Natural killer cell (primary cell): ENCODE measurements around the gene CREBBP. TPM values are rescaled to one million over a fixed set of nuclear protein-coding genes. Genes with fewer than 3 reads are reported as not detected.

Experiments used
- ATAC-seq, 3 donors: fragments of 150-1000 bp in 2 of 3; fragments of 200-7000 bp in 1 of 3; cut with Tn5 transposase; 1 replicate in 1 of 3; 2 replicates in 2 of 3; pipeline ENCODE4 v1.10.0; 2021; ENCODE audit warnings: mild to moderate bottlenecking in 2 of 3, moderate library complexity in 2 of 3
- DNase-seq, 2 donors: peaks; one replicate each; pipeline versions ENCODE4 v3.0.0 to v3.0.0-alpha.2; 2013 to 2021; ENCODE audit warnings: mixed read lengths in 1 of 2
- H3K27ac ChIP-seq: one replicate; pipeline ENCODE4 v1.5.1; 2013; ENCODE audit warnings: mild to moderate bottlenecking, low read length
- H3K27me3 ChIP-seq: one replicate; pipeline ENCODE4 v1.6.1; 2013; ENCODE audit warnings: low read length; ENCODE audit not compliant: control insufficient read depth, insufficient read depth
- H3K36me3 ChIP-seq: one replicate; pipeline ENCODE4 v1.6.1; 2013; ENCODE audit warnings: low read length; ENCODE audit not compliant: control insufficient read depth, insufficient read depth
- H3K4me1 ChIP-seq: one replicate; pipeline ENCODE4 v1.6.1; 2013; ENCODE audit warnings: low read length; ENCODE audit not compliant: control insufficient read depth, insufficient read depth
- H3K4me3 ChIP-seq: one replicate; pipeline ENCODE4 v1.5.1; 2013; ENCODE audit warnings: low read length
- H3K9me3 ChIP-seq: one replicate; pipeline ENCODE4 v1.6.1; 2013; ENCODE audit warnings: low read length; ENCODE audit not compliant: control insufficient read depth, insufficient read depth
- H3K27ac Mint-ChIP-seq, 2 donors: one replicate each; pipeline ENCODE4 v1.8.0; 2022; ENCODE audit warnings: mild to moderate bottlenecking in 2 of 2, mixed read lengths in 2 of 2, moderate library complexity in 1 of 2
- H3K27me3 Mint-ChIP-seq, 2 donors: one replicate each; pipeline ENCODE4 v1.8.0; 2022; ENCODE audit warnings: low read depth in 2 of 2, mixed read lengths in 2 of 2
- H3K36me3 Mint-ChIP-seq: one replicate; pipeline ENCODE4 v1.8.0; 2022; ENCODE audit warnings: mixed read lengths
- H3K4me1 Mint-ChIP-seq, 2 donors: one replicate each; pipeline ENCODE4 v1.8.0; 2022; ENCODE audit warnings: mixed read lengths in 2 of 2
- H3K4me3 Mint-ChIP-seq: one replicate; pipeline ENCODE4 v1.8.0; 2022; ENCODE audit warnings: mild to moderate bottlenecking, moderate library complexity, mixed read lengths
- H3K9me3 Mint-ChIP-seq, 2 donors: one replicate each; pipeline ENCODE4 v1.8.0; 2022; ENCODE audit warnings: mixed read lengths in 2 of 2
- whole genome bisulfite sequencing: methylation state at CpG from one replicate; pipeline ENCODE4 v1.1.7; 2013; ENCODE audit warnings: missing lambda C conversion rate; ENCODE audit not compliant: insufficient coverage; 5-methylcytosine and 5-hydroxymethylcytosine counted together
- intact Hi-C: fragments of 100-400 bp; cut with micrococcal nuclease; formaldehyde crosslinking; loops from one replicate; pipeline ENCODE4 v1.14.2; 2022
- total RNA-seq, 4 donors: library from RNA; stranded (reverse); fragments of 120-200 nt in 1 of 4; gene quantifications; one replicate each; pipeline versions ENCODE4 v1.2.3 to v1.2.4, GENCODE V29; 2013 to 2022
- TF ChIP-seq, protein P1 (sequence below): fragments of 200-600 bp; IDR thresholded peaks from one replicate; pipeline ENCODE4 v1.8.0; 2022; ENCODE audit warnings: antibody characterized with exemption

Gene CREBBP
- total RNA-seq, 3 donors from 2014 or later (not counting 1 experiment from before 2014, with no cell fraction given), result 197 to 234 (median 224) TPM

DNA sequence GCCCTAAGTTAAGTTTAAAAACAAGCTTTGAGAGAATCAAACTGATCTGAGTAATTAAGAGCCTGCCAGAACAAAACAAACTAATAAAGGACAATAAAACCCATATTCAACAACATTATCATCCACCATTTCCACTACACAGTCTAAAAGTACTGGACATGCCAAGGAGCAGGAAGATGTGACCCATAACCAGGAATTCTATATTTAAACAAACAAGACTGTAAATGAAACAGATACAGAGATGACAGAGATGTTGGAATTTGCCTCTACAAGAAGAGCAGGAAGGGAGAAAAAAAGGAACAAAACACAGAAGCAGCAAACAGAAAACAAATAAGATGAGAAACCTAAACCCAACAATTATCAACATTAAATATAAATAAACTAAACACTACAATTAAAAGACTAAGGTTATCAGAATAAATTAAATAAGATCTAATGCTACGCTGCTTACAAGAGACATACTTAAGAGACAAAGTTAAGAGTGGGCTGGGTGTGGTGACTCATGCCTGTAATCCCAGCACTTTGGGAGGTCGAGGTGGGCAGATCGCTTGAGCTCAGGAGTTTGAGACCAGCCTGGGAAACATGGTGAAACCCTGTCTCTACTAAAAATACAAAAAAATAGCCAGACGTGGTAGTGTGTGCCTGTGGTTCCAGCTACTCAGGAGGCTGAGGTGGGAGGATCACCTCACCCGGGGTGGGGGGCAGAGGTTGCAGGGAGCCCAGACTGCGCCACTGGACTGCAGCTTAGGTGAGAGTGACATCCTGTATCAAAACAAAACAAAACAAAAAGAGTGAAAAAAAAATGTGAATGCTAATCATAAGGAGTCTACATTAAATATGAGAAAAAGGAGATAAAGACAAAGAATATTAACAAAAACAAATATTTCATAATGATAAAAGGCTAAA, 50.6 kb downstream of the CREBBP start:
- intact Hi-C loops, result loop anchor here (5.0 kb wide), 1 partner anchor 37 kb away; no protein-coding TSS in a partner anchor
- DNase-seq, result no peak
- no peak overlapping the region for H3K4me3 ChIP-seq
- TF ChIP-seq, protein P1, sequence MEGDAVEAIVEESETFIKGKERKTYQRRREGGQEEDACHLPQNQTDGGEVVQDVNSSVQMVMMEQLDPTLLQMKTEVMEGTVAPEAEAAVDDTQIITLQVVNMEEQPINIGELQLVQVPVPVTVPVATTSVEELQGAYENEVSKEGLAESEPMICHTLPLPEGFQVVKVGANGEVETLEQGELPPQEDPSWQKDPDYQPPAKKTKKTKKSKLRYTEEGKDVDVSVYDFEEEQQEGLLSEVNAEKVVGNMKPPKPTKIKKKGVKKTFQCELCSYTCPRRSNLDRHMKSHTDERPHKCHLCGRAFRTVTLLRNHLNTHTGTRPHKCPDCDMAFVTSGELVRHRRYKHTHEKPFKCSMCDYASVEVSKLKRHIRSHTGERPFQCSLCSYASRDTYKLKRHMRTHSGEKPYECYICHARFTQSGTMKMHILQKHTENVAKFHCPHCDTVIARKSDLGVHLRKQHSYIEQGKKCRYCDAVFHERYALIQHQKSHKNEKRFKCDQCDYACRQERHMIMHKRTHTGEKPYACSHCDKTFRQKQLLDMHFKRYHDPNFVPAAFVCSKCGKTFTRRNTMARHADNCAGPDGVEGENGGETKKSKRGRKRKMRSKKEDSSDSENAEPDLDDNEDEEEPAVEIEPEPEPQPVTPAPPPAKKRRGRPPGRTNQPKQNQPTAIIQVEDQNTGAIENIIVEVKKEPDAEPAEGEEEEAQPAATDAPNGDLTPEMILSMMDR, result no peak
- H3K4me1 ChIP-seq, result peaks cover 22% of the 10 kb centered on the region
- no peaks in the 10 kb centered on the region for H3K9me3 ChIP-seq
- peaks cover 2% of the 10 kb centered on the region for H3K36me3 ChIP-seq
- no peak overlapping the region for H3K27ac ChIP-seq
- no peaks in the 10 kb centered on the region for H3K27me3 ChIP-seq
- WGBS, result 89% methylated on average over 5 of the region's 6 CpGs
- H3K27ac Mint-ChIP-seq, result peak overlapping the region; percentile 23 to 70
- H3K4me1 Mint-ChIP-seq, result peaks cover 65 to 69% of the 10 kb centered on the region in 2 donors
- H3K27me3 Mint-ChIP-seq, result no peaks in the 10 kb centered on the region
- H3K36me3 Mint-ChIP-seq, result no peaks in the 10 kb centered on the region
- no peak overlapping the region for H3K4me3 Mint-ChIP-seq
- H3K9me3 Mint-ChIP-seq, result no peaks in the 10 kb centered on the region
- ATAC-seq, result peak in 1 of 3 donors; percentile 41

DNA sequence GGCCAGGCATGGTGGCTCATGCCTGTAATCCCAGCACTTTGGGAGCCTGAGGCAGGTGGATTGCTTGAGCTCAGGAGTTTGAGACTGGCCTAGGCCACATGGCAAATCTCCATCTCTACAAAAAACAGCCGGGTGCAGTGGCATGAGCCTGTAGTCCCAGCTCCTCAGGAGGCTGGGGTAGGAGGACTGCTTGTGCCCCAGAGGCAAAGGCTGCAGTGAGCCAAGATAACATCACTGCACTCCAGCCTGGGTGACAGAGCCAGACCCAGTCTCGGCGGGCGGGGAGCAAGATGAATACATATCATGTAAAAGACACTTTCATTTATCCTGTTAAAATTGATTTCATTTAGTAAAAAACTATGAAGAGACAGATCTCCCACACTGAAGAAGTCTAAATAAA, 54.6 kb downstream of the CREBBP start:
- H3K27ac Mint-ChIP-seq, result peak overlapping the region; percentile 38 to 61
- intact Hi-C loops, result no loop called here
- no peaks in the 10 kb centered on the region for H3K9me3 Mint-ChIP-seq
- no peaks in the 10 kb centered on the region for H3K36me3 Mint-ChIP-seq
- no peaks in the 10 kb centered on the region for H3K27me3 Mint-ChIP-seq
- peak overlapping the region; percentile 19 for H3K4me3 Mint-ChIP-seq
- Histone ChIP-seq H3K4me3 (no peak overlapping the region), H3K27ac (no peak overlapping the region), H3K9me3 (no peaks in the 10 kb centered on the region), H3K4me1 (peaks cover 57% of the 10 kb centered on the region), H3K36me3 (peaks cover 2% of the 10 kb centered on the region), H3K27me3 (no peaks in the 10 kb centered on the region)
- 78% methylated on average over 4 of the region's 4 CpGs for WGBS
- TF ChIP-seq, protein P1, result no peak
- peaks cover 73 to 78% of the 10 kb centered on the region in 2 donors for H3K4me1 Mint-ChIP-seq
- no peak for DNase-seq
- ATAC-seq, result no peak

DNA sequence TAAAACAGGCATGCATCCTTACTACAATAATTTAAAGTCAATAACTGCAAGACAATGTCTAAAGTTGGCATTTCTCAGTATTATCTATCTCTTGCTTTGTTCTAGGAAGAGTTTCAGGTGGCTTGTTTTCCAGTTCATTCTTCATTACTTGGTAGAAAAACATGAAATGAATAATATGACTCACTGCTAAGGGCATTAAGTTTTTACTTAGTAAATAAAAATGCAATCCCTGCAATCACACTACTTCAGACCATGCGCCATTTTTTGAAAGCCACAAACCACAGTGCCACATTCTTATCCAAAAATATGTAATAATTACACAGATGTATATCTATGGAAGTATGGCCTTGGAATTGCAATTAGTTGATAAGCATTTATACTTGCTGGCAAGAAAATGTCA, 55.4 kb downstream of the CREBBP start:
- Histone ChIP-seq H3K4me3 (no peak overlapping the region), H3K27me3 (no peaks in the 10 kb centered on the region), H3K9me3 (no peaks in the 10 kb centered on the region), H3K4me1 (peaks cover 60% of the 10 kb centered on the region), H3K27ac (no peak overlapping the region), H3K36me3 (peaks cover 2% of the 10 kb centered on the region)
- ATAC-seq (peak in 2 of 3 donors; percentile 44 to 64), DNase-seq (no peak)
- WGBS, result no CpG with 5 or more reads among the region's 1 CpG
- TF ChIP-seq, protein P1, result no peak
- H3K27ac Mint-ChIP-seq, result peak overlapping the region; percentile 12 to 38
- intact Hi-C loops, result no loop called here
- no peaks in the 10 kb centered on the region for H3K27me3 Mint-ChIP-seq
- no peaks in the 10 kb centered on the region for H3K36me3 Mint-ChIP-seq
- peaks cover 76 to 78% of the 10 kb centered on the region in 2 donors for H3K4me1 Mint-ChIP-seq
- H3K4me3 Mint-ChIP-seq, result peak overlapping the region; percentile 71
- no peaks in the 10 kb centered on the region for H3K9me3 Mint-ChIP-seq
